IPS-NIHi7 (cell line): ENCODE measurements around the gene DLX4.
A peak's percentile ranks its signal among the peaks of the same experiment; 100 is the strongest.

Source experiments
- DNase-seq: peaks from one replicate; pipeline ENCODE4 v3.0.0; 2012; ENCODE audit warnings: mixed read lengths; ENCODE audit errors: extremely low spot score

DLX4 gene

GRCh38 chr17:49969134-49969759 lies at the start of gene DLX4:
DLX4 (plus strand) TSS chr17:49969190; CDS start chr17:49969469, 279 bp downstream.
- DNase-seq, result no peak

- no peak for DNase-seq
Observed at GRCh38 chr17:49920030-49920769, 48.8 kb upstream of the DLX4 start.

GRCh38 chr17:49922095-49922494 lies 46.9 kb upstream of the DLX4 start:
- DNase-seq, result no peak

GRCh38 chr17:49924116-49924515 lies 44.9 kb upstream of the DLX4 start:
- no peak for DNase-seq

GRCh38 chr17:49924589-49924988 lies 44.4 kb upstream of the DLX4 start:
- DNase-seq, result no peak

GRCh38 chr17:49925921-49926320 lies 43.1 kb upstream of the DLX4 start:
- DNase-seq, result no peak

GRCh38 chr17:49926886-49927285 lies 42.1 kb upstream of the DLX4 start:
- DNase-seq, result no peak

- DNase-seq, result no peak
Observed at GRCh38 chr17:49928126-49928800, 40.7 kb upstream of the DLX4 start.

GRCh38 chr17:49928837-49929475 lies 40.0 kb upstream of the DLX4 start:
- no peak for DNase-seq

GRCh38 chr17:49930880-49931279 lies 38.1 kb upstream of the DLX4 start:
- no peak for DNase-seq

- no peak for DNase-seq
Observed at GRCh38 chr17:49931416-49932137, 37.4 kb upstream of the DLX4 start.

GRCh38 chr17:49932138-49932723 lies 36.8 kb upstream of the DLX4 start:
- no peak for DNase-seq

- no peak for DNase-seq
Observed at GRCh38 chr17:49932901-49933300, 36.1 kb upstream of the DLX4 start.

GRCh38 chr17:49935526-49936210 lies 33.3 kb upstream of the DLX4 start:
- DNase-seq, result no peak

- DNase-seq, result no peak
Observed at GRCh38 chr17:49936386-49936785, 32.6 kb upstream of the DLX4 start.

- DNase-seq, result no peak
Observed at GRCh38 chr17:49939318-49939717, 29.7 kb upstream of the DLX4 start.

GRCh38 chr17:49941427-49941826 lies 27.6 kb upstream of the DLX4 start:
- DNase-seq, result no peak

GRCh38 chr17:49942947-49943346 lies 26.0 kb upstream of the DLX4 start:
- no peak for DNase-seq

GRCh38 chr17:49944273-49944870 lies 24.6 kb upstream of the DLX4 start:
- peak; percentile 63 for DNase-seq

GRCh38 chr17:49946208-49946607 lies 22.8 kb upstream of the DLX4 start:
- no peak for DNase-seq
